GM18498 (cell line): ENCODE data around the gene SFT2D3.

Source experiments
- ATAC-seq: cut with Tn5 transposase; IDR thresholded peaks from one replicate; pipeline ENCODE4 v1.9.1; 2021; ENCODE audit warnings: mild to moderate bottlenecking, moderate library complexity; ENCODE audit not compliant: unreplicated experiment

Gene SFT2D3, protein sequence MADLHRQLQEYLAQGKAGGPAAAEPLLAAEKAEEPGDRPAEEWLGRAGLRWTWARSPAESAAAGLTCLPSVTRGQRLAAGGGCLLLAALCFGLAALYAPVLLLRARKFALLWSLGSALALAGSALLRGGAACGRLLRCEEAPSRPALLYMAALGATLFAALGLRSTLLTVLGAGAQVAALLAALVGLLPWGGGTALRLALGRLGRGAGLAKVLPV

GRCh38 chr2:127701193-127701650, at the start of gene SFT2D3:
Gene SFT2D3, plus strand, starts transcription at chr2:127701497. Its CDS starts 32 bp downstream, at chr2:127701529.
- ATAC-seq, result peak; percentile 69

GRCh38 chr2:127651971-127652550, 49.2 kb upstream of the SFT2D3 start:
- no peak for ATAC-seq

GRCh38 chr2:127652786-127653357, 48.4 kb upstream of the SFT2D3 start:
- ATAC-seq, result no peak

DNA sequence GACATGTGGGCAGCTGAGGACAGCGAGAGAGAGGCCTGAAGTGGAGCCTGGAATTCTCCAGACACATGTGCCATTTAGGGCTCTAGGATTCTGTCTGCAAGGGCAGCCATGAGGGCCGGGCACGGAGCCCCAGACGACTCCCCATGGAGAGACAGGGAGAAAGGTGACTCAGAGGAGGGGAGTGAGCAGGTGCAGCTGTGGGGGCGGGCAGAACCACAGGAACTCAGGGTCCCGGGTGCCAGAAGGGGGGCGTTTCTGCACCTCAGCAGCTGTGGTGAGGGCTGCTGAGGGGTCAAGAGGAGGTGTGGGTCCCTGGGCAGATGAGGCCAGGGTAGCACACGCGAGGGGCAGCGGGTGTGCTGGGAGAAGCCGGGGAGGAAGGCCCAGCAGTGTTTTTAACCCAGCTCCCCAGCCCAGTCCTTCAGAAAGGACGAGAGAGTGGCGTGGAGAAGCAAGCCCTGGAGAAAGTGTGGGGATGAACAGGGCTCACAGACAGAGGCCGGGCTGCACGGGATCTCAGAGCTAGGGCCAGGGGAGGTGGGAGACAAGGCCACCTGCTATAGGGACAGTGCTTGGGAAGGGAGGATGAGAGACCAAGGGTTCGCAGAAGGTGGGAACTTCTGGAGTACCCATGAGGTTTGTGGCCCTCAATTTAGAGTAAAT, 47.7 kb upstream of the SFT2D3 start:
- ATAC-seq, result no peak

DNA sequence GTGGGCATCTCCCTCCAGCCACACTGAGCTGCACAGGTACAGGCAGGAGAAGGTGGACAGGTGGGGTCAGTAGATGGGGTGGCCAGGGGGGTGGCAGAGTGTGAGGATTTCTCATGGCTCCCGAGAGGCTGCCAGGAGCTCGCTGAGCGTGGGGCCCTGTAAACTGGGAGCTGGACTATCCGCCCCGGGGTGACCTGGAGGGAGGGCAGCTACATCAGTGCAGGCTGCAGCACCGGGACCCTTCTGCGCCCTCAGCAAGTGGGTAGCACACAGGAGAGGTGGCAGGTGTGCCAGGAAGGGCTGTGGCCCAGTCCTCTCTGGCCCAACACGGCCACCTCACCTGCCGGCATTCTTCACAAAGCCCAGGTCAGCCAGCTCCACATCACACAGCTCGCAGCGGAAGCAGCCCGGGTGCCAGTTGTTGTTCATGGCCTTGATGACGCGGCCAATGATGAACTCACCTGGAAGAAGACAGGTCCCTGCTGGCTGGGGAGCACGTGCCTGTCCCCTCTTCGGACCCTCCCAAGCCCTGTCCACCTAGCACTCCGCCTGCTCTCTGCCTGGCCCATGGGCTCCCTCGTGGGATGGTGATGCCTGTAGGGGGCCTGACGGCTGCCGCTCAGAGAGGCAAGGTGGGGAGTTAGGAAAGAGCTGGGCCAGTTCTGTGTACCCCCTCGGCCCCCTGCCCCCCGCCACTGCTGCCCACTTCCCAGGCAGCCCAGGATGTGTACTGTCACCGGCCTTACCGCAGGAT, 47.0 kb upstream of the SFT2D3 start:
- no peak for ATAC-seq

DNA sequence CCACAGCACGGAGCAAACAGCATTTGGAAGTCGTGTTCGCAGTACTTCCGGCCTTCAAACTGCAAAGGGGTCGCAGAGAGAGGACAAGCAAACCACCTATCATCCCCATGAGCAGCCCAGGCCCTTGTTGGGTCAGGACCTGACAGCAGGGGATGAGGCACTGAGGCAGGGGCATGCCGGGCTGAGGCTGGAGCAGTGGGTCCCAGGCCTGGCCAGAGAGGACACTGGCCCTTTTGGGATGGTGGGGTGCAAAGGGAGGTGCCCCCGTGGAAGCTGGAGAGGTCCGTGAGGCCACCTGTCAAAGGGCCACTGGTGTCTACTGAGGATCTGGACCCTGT, 46.5 kb upstream of the SFT2D3 start:
- ATAC-seq, result no peak

DNA sequence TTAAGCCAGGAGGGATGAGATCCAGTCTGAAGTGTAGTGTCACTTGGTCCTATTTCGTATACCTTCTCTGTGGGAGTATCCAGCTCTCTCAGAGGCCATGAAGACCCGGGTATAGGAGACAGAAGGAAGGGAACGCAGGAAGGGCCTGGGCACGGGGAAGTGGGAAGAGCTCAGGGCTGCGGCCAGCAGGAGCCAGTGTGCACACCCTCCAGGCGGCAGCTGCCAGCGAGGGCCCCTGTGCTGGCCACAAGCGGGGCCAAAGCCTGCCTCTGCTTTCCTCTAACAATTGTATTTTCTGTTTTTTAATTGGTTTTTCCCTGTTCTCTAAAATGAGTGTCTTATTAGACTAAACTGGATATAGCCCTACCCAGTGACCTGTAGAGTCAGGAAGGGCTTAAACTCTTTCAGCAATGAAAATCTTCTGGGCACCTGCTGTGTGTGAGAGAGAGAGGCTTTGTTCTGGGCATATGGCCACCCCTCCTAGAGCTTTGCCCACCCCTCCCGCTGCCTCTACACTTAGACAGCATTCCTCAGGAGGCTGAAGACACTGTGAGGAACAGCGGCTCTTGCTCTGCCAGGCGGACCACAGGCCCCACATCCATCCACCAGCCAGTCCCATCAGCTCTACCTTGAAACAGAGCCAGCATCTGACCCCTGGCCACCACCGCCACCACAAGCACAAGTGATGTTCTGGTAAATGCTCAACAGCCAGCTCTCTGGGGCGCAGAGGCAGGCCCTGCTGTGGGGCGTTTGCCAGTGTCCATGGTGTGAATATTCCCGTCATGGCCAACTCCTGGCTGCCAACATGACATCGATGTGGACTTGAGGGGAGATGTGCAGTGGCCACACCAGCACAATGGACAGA, 45.9 kb upstream of the SFT2D3 start:
- no peak for ATAC-seq

GRCh38 chr2:127656569-127657231, 44.6 kb upstream of the SFT2D3 start:
- no peak for ATAC-seq

DNA sequence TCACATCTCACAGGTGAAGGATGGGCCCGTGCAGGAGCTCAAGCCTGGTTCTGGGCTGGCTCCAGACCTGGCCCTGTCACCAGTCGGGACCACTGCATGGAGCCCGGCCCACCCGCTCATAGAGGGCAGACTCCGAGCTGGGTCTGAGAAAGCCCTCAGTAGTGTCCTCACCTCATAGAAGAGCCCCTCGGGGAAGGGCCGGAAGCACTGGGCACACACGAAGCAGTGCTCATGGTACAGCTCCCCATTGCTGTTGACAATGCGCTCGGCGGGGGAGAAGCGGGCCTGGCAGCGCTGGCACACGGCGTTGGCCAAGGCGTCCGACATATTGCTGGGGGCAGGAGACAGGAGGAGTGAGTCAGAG, 44.1 kb upstream of the SFT2D3 start:
- ATAC-seq, result no peak

DNA sequence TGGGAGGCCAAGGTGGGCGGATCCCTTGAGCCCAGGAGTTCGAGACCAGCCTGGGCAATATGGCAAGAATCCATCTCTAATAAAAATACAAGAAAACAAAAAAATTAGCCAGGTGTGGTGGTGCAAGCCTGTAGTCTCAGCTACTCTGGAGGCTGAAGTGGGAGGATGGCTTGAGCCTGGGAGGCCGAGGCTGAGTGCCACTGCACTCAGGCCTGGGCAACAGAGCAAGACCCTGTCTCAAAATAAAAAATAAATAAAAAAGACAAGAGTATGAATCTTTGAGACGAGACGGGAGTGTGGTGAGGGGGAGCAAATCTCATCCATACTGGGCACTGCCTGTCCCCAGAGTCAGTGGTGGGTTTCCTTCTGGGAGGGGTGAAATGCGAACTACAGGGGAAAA, 43.2 kb upstream of the SFT2D3 start:
- ATAC-seq, result no peak

DNA sequence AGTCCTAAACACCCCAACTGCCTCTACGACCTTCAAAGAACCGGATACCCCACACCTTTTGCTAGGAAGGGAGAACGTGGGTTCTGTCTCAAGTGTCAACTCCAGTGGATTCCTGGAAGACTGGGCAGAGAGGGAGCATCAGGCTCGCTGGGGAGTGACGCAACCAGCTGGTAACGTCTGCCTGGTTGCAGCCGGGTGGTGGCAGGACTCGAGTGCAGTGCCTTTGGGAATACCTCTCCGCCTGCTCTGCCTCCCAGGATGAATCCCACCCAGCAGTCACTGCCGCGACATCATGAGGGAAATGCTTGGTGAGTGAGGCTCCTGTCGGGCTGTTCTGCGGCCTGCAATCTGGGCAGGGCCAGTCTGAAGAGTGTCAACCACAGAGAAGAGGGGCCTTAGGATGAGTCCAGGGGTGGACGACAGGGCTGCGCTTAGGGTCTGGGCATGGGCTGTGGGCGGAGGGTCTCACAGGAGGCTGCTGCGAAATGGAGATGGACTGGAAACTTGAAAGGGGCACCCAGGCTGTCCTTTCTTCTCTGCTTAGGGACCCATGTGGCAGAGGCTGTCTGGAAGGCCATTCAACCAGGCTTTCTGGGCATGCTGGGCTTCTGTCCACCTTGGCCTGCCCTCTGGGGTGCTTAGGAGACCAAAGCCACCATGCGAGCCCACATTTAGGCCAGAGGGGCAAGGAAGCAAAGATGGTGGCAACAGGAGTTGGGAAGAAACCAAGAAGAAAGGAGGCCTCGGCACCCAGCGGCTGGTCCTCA, 42.5 kb upstream of the SFT2D3 start:
- no peak for ATAC-seq

DNA sequence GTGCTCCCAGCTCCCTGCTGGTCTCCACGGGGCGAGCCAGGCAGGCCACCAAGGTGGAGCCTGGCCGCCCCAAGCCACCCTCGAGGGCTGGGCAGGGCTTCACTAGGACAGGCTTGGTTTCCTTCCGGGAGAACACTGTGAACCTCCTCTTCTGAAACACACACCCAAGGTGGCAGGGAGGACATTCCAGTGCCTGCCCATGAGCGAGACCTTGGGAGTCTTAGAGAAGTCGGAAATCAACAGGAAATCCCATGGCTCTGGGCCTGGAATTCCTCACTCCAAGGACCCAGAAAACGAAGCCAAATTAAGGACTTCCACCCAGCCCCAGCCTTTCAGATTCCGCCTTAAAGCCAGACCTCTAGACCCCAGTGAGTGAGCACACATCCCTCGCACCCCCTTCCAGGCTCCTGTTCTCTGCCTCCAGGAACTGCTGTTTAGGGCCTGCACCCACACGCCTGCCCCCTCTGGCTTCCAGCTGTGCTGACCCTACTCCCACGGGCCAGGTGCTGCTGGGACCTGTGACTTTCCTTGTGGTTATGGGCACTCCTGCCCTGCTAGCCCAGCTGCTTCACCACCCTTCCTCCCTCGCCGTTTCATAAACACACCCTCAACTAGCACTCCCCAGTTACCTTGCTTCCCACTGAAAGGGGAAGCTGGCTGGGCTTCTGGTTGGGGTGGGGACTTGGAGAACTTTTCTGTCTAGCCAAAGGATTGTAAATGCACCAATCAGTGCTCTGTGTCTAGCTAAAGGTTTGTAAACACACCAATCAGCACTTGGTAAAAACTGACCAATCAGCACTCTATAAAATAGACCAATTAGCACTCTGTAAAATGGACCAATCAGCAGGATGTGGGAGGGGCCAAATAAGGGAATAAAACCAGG, 41.6 kb upstream of the SFT2D3 start:
- no peak for ATAC-seq

GRCh38 chr2:127660291-127660578, 41.1 kb upstream of the SFT2D3 start:
- ATAC-seq, result no peak

- no peak for ATAC-seq
Measured at GRCh38 chr2:127661072-127661649, 40.1 kb upstream of the SFT2D3 start.

GRCh38 chr2:127661949-127662510, 39.3 kb upstream of the SFT2D3 start:
- no peak for ATAC-seq

- ATAC-seq, result no peak
Measured at GRCh38 chr2:127662937-127663565, 38.2 kb upstream of the SFT2D3 start.

- no peak for ATAC-seq
Measured at GRCh38 chr2:127663566-127664064, 37.7 kb upstream of the SFT2D3 start.
